Measurements from ENCODE around the gene SYNPR. TPM values are rescaled to one million over a fixed set of nuclear protein-coding genes. Genes with fewer than 3 reads are reported as not detected.

Gene SYNPR
- total RNA-seq, 4 donors from 2014 or later = 0.17 to 0.58 TPM; not detected in 2

GRCh38 chr3:63274359-63274758 lies 3.7 kb upstream of the SYNPR start:
- WGBS = 93% methylated on average over 1 of the region's 1 CpG
- TF ChIP-seq POLR2AphosphoS5 (IDR thresholded peaks at IDR 0.05) (no peak), POLR2A (IDR thresholded peaks at IDR 0.05; ENCODE audit: low read depth) (no peak), EP300 (IDR thresholded peaks at IDR 0.05) (no peak)
- TF ChIP-seq, protein P1, sequence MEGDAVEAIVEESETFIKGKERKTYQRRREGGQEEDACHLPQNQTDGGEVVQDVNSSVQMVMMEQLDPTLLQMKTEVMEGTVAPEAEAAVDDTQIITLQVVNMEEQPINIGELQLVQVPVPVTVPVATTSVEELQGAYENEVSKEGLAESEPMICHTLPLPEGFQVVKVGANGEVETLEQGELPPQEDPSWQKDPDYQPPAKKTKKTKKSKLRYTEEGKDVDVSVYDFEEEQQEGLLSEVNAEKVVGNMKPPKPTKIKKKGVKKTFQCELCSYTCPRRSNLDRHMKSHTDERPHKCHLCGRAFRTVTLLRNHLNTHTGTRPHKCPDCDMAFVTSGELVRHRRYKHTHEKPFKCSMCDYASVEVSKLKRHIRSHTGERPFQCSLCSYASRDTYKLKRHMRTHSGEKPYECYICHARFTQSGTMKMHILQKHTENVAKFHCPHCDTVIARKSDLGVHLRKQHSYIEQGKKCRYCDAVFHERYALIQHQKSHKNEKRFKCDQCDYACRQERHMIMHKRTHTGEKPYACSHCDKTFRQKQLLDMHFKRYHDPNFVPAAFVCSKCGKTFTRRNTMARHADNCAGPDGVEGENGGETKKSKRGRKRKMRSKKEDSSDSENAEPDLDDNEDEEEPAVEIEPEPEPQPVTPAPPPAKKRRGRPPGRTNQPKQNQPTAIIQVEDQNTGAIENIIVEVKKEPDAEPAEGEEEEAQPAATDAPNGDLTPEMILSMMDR (IDR thresholded peaks at IDR 0.05) = no peak
- Histone ChIP-seq H3K27ac (replicated peaks in 1 of 4) (no peak overlapping the region), H3K27me3 (peaks cover 0 to 37% (median 10%) of the 10 kb centered on the region in 4 donors), H3K4me3 (no peak overlapping the region), H3K4me1 (peaks cover 4 to 15% (median 10%) of the 10 kb centered on the region in 4 donors), H3K36me3 (no peaks in the 10 kb centered on the region), H3K9me3 (no peaks in the 10 kb centered on the region)
- DNase-seq (ENCODE audit: extremely low spot score) = no peak
- intact Hi-C loops (cut with DNase I) = no loop called here

DNA sequence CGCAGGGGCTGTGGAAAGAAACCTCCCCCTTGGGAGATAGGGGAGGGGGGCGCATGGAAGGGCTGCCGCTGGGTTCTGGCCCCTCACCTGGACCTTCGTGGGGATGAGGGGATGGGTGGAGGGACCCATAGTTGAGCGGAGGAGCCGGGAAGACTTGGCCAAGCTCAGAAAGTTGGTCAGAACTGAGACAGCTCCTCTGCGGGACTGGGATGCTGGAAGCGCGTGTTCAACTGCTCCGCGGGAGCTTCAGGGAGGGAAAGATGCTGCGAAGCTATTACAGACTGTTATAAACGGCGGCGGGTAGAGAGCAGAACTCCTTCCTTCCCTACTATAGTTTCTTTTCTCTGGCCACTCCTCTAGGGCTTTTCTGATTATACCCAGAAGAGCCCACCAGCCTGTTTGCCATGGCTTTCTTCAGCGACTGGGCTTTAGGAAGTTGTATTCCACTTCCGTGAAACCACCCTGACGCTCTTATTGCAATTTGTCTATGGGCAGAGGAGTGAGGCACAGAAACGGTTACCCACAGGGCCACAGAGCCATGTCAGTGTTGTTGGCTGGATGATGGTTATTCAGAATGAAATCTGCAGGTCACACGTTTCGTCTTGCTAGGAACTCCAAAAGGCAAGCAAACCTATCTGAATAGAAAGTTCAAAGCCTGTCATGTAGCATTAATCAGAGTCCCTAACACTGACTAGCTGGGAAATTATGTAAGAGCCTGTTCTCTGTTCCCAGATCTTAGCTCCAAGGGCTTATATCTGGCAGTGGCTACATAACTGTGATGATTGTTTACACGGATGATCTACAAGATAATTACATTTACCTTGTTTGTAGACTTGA lies 1.1 kb downstream of the SYNPR start:
- 6% methylated on average over 15 of the region's 22 CpGs for WGBS
- peaks cover 0 to 51% (median 10%) of the 10 kb centered on the region in 4 donors for H3K27me3 ChIP-seq
- no peaks in the 10 kb centered on the region for H3K9me3 ChIP-seq
- TF ChIP-seq POLR2A (IDR thresholded peaks at IDR 0.05; ENCODE audit: low read depth) (no peak), POLR2AphosphoS5 (IDR thresholded peaks at IDR 0.05) (no peak), EP300 (IDR thresholded peaks at IDR 0.05) (no peak)
- TF ChIP-seq, protein P1 (IDR thresholded peaks at IDR 0.05) = no peak
- peak overlapping the region in 1 of 4 donors; percentile 12 for H3K4me3 ChIP-seq
- intact Hi-C loops (cut with DNase I) = no loop called here
- DNase-seq (ENCODE audit: extremely low spot score) = no peak
- no peak overlapping the region for H3K27ac ChIP-seq (replicated peaks in 1 of 4)
- peaks cover 4 to 16% (median 10%) of the 10 kb centered on the region in 4 donors for H3K4me1 ChIP-seq
- H3K36me3 ChIP-seq = no peaks in the 10 kb centered on the region

GRCh38 chr3:63287610-63288009 lies 9.5 kb downstream of the SYNPR start:
- Histone ChIP-seq H3K27ac (replicated peaks in 1 of 4) (no peak overlapping the region), H3K36me3 (no peaks in the 10 kb centered on the region), H3K9me3 (no peaks in the 10 kb centered on the region), H3K4me3 (no peak overlapping the region), H3K27me3 (no peaks in the 10 kb centered on the region), H3K4me1 (no peaks in the 10 kb centered on the region)
- no peak for DNase-seq (ENCODE audit: extremely low spot score)
- WGBS = 94% methylated on average over 2 of the region's 2 CpGs
- no peak for TF ChIP-seq POLR2AphosphoS5 (IDR thresholded peaks at IDR 0.05)
- TF ChIP-seq, protein P1 (IDR thresholded peaks at IDR 0.05) = no peak
- no peak for TF ChIP-seq EP300 (IDR thresholded peaks at IDR 0.05)
- no peak for TF ChIP-seq POLR2A (IDR thresholded peaks at IDR 0.05; ENCODE audit: low read depth)
- intact Hi-C loops (cut with DNase I) = no loop called here

DNA sequence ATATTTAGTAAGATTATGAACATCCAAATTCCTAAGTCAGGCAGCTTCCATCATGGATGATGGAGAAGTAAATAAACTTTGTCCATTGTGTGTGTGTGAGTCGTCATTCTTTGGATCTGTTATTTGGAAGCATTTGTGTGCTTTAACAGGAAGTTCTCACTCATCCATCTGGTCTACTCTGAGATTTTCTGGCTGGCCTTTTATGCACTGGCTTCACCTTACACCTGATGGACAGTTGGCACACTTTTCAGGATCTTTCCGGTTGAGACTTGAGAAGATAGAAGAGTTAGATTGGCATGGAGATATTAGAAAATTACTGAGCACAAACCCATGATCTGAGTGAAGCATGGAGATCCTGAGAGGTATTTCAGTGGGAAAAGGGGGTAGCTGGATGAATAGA lies 12.6 kb downstream of the SYNPR start:
- WGBS = 45% methylated on average over 2 of the region's 2 CpGs
- intact Hi-C loops (cut with DNase I) = no loop called here
- Histone ChIP-seq H3K4me3 (no peak overlapping the region), H3K9me3 (no peaks in the 10 kb centered on the region), H3K36me3 (no peaks in the 10 kb centered on the region), H3K27me3 (no peaks in the 10 kb centered on the region), H3K4me1 (no peaks in the 10 kb centered on the region), H3K27ac (replicated peaks in 1 of 4) (no peak overlapping the region)
- DNase-seq (ENCODE audit: extremely low spot score) = no peak
- TF ChIP-seq, protein P1 (IDR thresholded peaks at IDR 0.05) = no peak
- TF ChIP-seq EP300 (IDR thresholded peaks at IDR 0.05) (no peak), POLR2A (IDR thresholded peaks at IDR 0.05; ENCODE audit: low read depth) (no peak), POLR2AphosphoS5 (IDR thresholded peaks at IDR 0.05) (no peak)
